Measurements from ENCODE around the gene TPRG1. TPM values are rescaled to one million over a fixed set of nuclear protein-coding genes. Genes with fewer than 3 reads are reported as not detected.

The TPRG1 gene
- polyA plus RNA-seq, 1 donor (not counting 4 experiments of a cell fraction or from before 2014, with no cell fraction given) = 1.5 TPM

DNA sequence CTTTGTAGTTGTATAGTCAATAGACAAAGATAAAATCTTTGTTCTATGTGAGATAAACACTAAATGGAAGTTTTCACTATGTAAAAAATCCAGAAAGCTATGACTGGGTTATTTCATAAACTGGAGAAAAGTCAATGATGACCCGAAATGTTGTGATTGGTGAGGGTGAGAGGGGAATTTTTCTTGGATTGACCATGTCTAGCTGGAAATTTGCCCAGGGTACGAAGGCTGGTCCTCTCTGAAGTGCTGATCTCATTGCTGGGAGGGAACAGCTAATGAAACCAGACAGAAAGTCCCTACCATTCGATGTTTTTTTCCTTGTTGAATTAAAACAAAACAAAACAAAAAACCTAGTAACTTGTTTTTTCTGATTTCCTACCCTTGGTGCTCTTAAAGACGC is 14.3 kb downstream of the TPRG1 start:
- TF ChIP-seq, protein P1, sequence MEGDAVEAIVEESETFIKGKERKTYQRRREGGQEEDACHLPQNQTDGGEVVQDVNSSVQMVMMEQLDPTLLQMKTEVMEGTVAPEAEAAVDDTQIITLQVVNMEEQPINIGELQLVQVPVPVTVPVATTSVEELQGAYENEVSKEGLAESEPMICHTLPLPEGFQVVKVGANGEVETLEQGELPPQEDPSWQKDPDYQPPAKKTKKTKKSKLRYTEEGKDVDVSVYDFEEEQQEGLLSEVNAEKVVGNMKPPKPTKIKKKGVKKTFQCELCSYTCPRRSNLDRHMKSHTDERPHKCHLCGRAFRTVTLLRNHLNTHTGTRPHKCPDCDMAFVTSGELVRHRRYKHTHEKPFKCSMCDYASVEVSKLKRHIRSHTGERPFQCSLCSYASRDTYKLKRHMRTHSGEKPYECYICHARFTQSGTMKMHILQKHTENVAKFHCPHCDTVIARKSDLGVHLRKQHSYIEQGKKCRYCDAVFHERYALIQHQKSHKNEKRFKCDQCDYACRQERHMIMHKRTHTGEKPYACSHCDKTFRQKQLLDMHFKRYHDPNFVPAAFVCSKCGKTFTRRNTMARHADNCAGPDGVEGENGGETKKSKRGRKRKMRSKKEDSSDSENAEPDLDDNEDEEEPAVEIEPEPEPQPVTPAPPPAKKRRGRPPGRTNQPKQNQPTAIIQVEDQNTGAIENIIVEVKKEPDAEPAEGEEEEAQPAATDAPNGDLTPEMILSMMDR (optimal IDR thresholded peaks at IDR 0.05 in 1 of 3, IDR thresholded peaks at IDR 0.05 in 1 of 3, conservative IDR thresholded peaks at IDR 0.05 in 1 of 3; ENCODE audit: extremely low read depth in 1 of 3, insufficient read depth in 2 of 3, low read length in 3 of 3) = no peak
- no peak for TF ChIP-seq EZH2 (IDR thresholded peaks at IDR 0.05; ENCODE audit: low read length)
- Histone ChIP-seq H3K4me3 (ENCODE audit: control insufficient read depth in 2 of 3, extremely low read depth in 1 of 3, insufficient read depth in 2 of 3, low read depth in 1 of 3, low read length in 3 of 3) (no peak overlapping the region), H3K36me3 (ENCODE audit: control insufficient read depth in 2 of 2, extremely low read depth in 1 of 2, insufficient read depth in 2 of 2, low read length in 2 of 2) (no peaks in the 10 kb centered on the region), H3K27ac (ENCODE audit: control insufficient read depth, insufficient read depth, low read length) (no peak overlapping the region), H4K20me1 (ENCODE audit: control insufficient read depth, extremely low read depth, insufficient read depth, low read length) (no peaks in the 10 kb centered on the region), H3K9ac (ENCODE audit: control insufficient read depth, extremely low read depth, insufficient read depth, low read length) (no peak overlapping the region), H3K9me1 (ENCODE audit: control insufficient read depth, extremely low read depth, insufficient read depth, low read length) (no peaks in the 10 kb centered on the region), H2AFZ (ENCODE audit: control insufficient read depth, low read length) (no peak overlapping the region), H3K4me1 (ENCODE audit: control insufficient read depth, extremely low read depth, insufficient read depth, low read length) (no peaks in the 10 kb centered on the region), H3K9me3 (ENCODE audit: control insufficient read depth, low read depth, low read length) (no peaks in the 10 kb centered on the region), H3K4me2 (ENCODE audit: control insufficient read depth, extremely low read depth, insufficient read depth, low read depth, low read length) (no peak overlapping the region), H3K27me3 (ENCODE audit: control insufficient read depth, extremely low read depth, insufficient read depth, low read length) (no peaks in the 10 kb centered on the region), H3K79me2 (ENCODE audit: control insufficient read depth, insufficient read depth, low read length) (no peaks in the 10 kb centered on the region)
- dilution Hi-C loops (cut with MboI; ENCODE audit: extremely low pct_ligation_motif_present, low sequenced_read_pairs) = no loop called here
- DNase-seq (ENCODE audit: low read depth, low spot score) = no peak
- no peak for FAIRE-seq

DNA sequence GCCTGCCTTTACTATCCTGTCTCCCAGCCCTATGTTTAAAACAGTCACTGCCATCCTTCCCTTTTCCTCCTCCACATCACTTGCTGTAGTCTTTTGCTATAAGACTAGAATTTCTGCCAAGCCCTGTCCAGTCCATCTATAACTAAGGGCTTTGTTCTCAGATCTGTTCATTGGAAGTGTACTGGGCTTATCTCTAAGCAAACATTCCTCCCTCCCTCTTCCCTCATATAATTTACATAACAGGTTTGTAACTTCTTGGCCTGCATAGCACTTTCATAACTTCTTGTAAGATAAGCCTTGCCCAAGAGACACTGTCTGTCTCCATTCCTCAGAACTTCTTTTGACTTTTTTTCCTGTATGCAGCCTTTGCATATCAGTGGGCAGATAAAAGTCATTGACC is 16.7 kb downstream of the TPRG1 start:
- Histone ChIP-seq H3K4me2 (ENCODE audit: control insufficient read depth, extremely low read depth, insufficient read depth, low read depth, low read length) (no peak overlapping the region), H3K27me3 (ENCODE audit: control insufficient read depth, extremely low read depth, insufficient read depth, low read length) (no peaks in the 10 kb centered on the region), H3K9ac (ENCODE audit: control insufficient read depth, extremely low read depth, insufficient read depth, low read length) (no peak overlapping the region), H3K9me1 (ENCODE audit: control insufficient read depth, extremely low read depth, insufficient read depth, low read length) (no peaks in the 10 kb centered on the region), H4K20me1 (ENCODE audit: control insufficient read depth, extremely low read depth, insufficient read depth, low read length) (no peaks in the 10 kb centered on the region), H3K9me3 (ENCODE audit: control insufficient read depth, low read depth, low read length) (no peaks in the 10 kb centered on the region), H3K36me3 (ENCODE audit: control insufficient read depth in 2 of 2, extremely low read depth in 1 of 2, insufficient read depth in 2 of 2, low read length in 2 of 2) (no peaks in the 10 kb centered on the region), H3K27ac (ENCODE audit: control insufficient read depth, insufficient read depth, low read length) (no peak overlapping the region), H3K4me3 (ENCODE audit: control insufficient read depth in 2 of 3, extremely low read depth in 1 of 3, insufficient read depth in 2 of 3, low read depth in 1 of 3, low read length in 3 of 3) (no peak overlapping the region), H2AFZ (ENCODE audit: control insufficient read depth, low read length) (no peak overlapping the region), H3K4me1 (ENCODE audit: control insufficient read depth, extremely low read depth, insufficient read depth, low read length) (no peaks in the 10 kb centered on the region), H3K79me2 (ENCODE audit: control insufficient read depth, insufficient read depth, low read length) (no peaks in the 10 kb centered on the region)
- DNase-seq (ENCODE audit: low read depth, low spot score) (no peak), FAIRE-seq (peak; percentile 23)
- TF ChIP-seq, protein P1 (optimal IDR thresholded peaks at IDR 0.05 in 1 of 3, IDR thresholded peaks at IDR 0.05 in 1 of 3, conservative IDR thresholded peaks at IDR 0.05 in 1 of 3; ENCODE audit: extremely low read depth in 1 of 3, insufficient read depth in 2 of 3, low read length in 3 of 3) = no peak
- no peak for TF ChIP-seq EZH2 (IDR thresholded peaks at IDR 0.05; ENCODE audit: low read length)
- dilution Hi-C loops (cut with MboI; ENCODE audit: extremely low pct_ligation_motif_present, low sequenced_read_pairs) = no loop called here
